GM21576 (cell line): ENCODE measurements around the gene SYT7.

Source experiments
- ATAC-seq: cut with Tn5 transposase; IDR thresholded peaks from one replicate; pipeline ENCODE4 v1.9.1; 2021; ENCODE audit warnings: mild to moderate bottlenecking, moderate library complexity; ENCODE audit not compliant: unreplicated experiment

The SYT7 gene

GRCh38 chr11:61586792-61587430 lies 6.0 kb upstream of the SYT7 start:
- ATAC-seq = no peak

- no peak for ATAC-seq
Measured at GRCh38 chr11:61585115-61585514, 4.2 kb upstream of the SYT7 start.

DNA sequence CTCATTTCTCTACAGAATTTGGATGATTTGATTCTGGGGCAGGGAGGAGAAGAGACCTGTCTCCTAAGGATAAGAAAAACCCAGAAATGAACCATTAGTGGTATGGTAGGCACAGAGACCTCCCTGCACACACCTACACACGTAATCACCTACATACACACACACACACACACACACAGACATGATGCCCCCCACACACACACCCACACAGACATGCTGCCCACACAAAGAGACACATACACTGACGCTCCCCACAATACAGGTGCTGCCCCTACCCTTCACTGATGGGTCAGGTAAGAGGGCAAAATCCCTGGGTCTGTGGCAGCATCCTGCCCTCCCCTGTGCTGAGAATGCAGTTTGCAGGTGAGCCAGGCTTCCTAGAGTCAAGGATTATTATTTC lies 1.1 kb upstream of the SYT7 start:
- no peak for ATAC-seq

- ATAC-seq = no peak
Measured at GRCh38 chr11:61580271-61580888, 496 bp downstream of the SYT7 start.

- ATAC-seq = no peak
Measured at GRCh38 chr11:61579676-61580270, 1.1 kb downstream of the SYT7 start.

- ATAC-seq = no peak
Measured at GRCh38 chr11:61578819-61579675, 1.8 kb downstream of the SYT7 start.

DNA sequence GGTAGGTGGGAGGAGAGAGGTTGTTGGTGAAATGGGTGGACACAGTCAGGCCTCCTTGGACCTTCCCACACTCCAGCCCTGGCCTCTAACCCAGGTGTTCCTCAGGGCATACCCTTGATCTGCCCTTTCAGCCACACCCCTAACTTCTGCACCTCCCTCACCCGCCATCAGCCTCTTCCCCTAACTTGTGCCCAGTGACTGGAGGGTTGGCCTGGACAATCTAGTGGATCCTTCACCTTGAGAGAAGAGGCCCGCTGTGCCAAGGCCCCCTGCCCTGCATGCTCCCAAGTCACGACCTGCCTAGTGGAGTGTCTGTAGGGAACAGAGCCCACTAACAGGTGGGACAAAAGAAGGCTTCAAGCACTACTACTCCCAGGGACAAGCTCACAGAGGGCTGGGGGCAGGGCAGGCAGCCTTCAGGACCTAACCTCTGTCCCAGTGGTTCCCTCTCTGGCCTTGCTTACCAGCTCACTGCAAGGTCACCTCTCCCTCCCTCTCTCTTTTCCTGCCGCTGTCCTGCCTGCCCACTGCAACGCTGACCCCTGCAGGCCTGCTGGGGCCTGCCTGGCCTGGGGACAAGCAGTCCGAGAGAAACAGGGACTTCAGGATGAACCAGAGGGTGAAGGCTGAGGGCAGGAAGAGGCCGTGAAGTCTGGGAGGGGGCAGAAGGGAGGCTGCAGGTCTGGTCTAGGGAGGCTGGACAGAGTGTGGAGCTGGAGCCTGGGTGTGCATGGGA lies 3.3 kb downstream of the SYT7 start:
- no peak for ATAC-seq

- ATAC-seq = no peak
Measured at GRCh38 chr11:61575886-61576861, 4.7 kb downstream of the SYT7 start.

GRCh38 chr11:61574611-61575010 lies 6.3 kb downstream of the SYT7 start:
- no peak for ATAC-seq

GRCh38 chr11:61572913-61573312 lies 8.0 kb downstream of the SYT7 start:
- ATAC-seq = no peak

DNA sequence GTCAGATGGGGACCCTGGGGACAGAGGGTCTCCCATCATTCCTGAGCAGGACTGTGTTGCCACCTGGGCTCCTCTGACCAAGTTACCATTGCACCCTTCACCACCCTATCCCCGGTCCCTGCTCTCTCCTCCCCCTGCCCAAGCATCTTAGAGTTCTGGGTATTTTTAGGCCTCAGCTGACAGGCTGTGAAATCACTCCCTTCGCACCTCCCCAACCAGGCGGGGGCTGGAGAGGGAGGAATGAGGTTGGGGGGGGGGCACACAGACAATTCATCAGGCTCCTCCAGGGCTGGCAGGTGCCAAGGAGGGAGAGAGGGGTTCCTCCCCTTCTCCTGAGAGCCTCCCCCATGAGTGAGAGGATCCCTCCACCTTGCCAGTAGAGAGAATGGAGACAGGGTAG lies 9.0 kb downstream of the SYT7 start:
- ATAC-seq = no peak

- ATAC-seq = no peak
Measured at GRCh38 chr11:61571337-61571736, 9.5 kb downstream of the SYT7 start.

GRCh38 chr11:61569701-61570100 lies 11.2 kb downstream of the SYT7 start:
- ATAC-seq = no peak

GRCh38 chr11:61569018-61569417 lies 11.9 kb downstream of the SYT7 start:
- ATAC-seq = no peak

- ATAC-seq = no peak
Measured at GRCh38 chr11:61567286-61568061, 13.4 kb downstream of the SYT7 start.

DNA sequence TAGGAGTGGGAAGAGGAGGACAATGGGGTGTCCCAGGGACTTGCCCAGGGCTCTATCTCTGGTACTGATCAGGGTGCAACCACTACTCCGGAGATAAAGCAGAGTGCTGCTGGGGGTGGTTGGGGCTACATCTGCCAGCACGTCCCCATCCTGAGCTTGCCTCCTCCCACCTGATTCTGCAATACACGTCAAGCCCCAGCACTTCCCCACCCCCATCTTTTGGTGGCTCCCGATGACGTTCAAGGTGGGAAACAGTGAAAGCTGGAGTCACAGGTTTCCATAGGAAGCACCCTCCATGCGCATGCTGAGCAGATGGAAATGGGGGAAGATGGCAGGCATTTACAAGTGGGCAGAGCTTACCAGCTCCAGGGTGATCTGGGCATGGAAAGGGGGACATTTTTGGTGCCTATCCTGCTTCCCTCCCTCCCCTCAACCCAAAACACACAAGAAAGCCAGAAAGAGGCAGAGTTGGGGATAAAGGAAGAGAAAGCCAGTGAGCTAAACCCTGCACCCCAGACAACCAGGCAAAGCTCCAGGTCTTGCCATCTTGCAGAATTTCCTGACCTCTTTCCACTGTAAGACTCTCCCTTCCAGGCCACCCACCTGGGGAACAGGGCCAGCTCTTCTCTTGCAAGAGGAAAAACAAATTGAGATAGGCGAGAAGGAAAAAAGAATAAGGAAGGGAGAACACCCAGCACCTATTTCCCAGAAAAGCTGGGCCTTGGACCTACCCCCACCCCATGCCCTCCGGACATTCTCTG lies 15.8 kb downstream of the SYT7 start:
- ATAC-seq = no peak

- ATAC-seq = no peak
Measured at GRCh38 chr11:61560751-61561150, 20.1 kb downstream of the SYT7 start.

- ATAC-seq = no peak
Measured at GRCh38 chr11:61556621-61557020, 24.3 kb downstream of the SYT7 start.
